WTC11 (cell line): ENCODE measurements around the gene BBLN.

ENCODE experiments used
- ATF1 ChIP-seq: sonication (generic); formaldehyde crosslinking; IDR thresholded peaks from 2 replicates; pipeline ENCODE4 v1.8.1; 2023; ENCODE audit warnings: mild to moderate bottlenecking, moderate library complexity, missing genetic modification reagents
- FOXJ3 ChIP-seq: sonication (generic); formaldehyde crosslinking; IDR thresholded peaks from 2 replicates; pipeline ENCODE4 v1.9.0; 2021; ENCODE audit warnings: missing genetic modification reagents, mild to moderate bottlenecking, borderline replicate concordance
- GABPB1 ChIP-seq: sonication (generic); formaldehyde crosslinking; IDR thresholded peaks from 2 replicates; pipeline ENCODE4 v1.8.1; 2023; ENCODE audit warnings: mild to moderate bottlenecking, missing genetic modification reagents
- JUN ChIP-seq: sonication (generic); formaldehyde crosslinking; IDR thresholded peaks from 2 replicates; pipeline ENCODE4 v1.8.0; 2023; ENCODE audit warnings: mild to moderate bottlenecking, missing genetic modification reagents
- SMAD4 ChIP-seq: sonication (generic); formaldehyde crosslinking; IDR thresholded peaks from 2 replicates; pipeline ENCODE4 v1.8.0; 2022; ENCODE audit warnings: mild to moderate bottlenecking, missing genetic modification reagents
- TF ChIP-seq, protein P1 (sequence below): fragments of 200-600 bp; IDR thresholded peaks from 2 replicates; pipeline ENCODE4 v1.8.0; 2022; ENCODE audit warnings: antibody characterized with exemption
- TF ChIP-seq, protein P2 (sequence below): sonication (generic); formaldehyde crosslinking; IDR thresholded peaks from 2 replicates; pipeline ENCODE4 v1.8.1; 2023; ENCODE audit warnings: mild to moderate bottlenecking, missing genetic modification reagents, moderate library complexity
- TF ChIP-seq, protein P3 (sequence below): sonication (generic); formaldehyde crosslinking; IDR thresholded peaks from 2 replicates; pipeline ENCODE4 v1.8.1; 2023; ENCODE audit warnings: mild to moderate bottlenecking, missing genetic modification reagents
- TF ChIP-seq, protein P4 (sequence below): fragments of 250-450 bp; sonication (Bioruptor Pico); IDR thresholded peaks from 2 replicates; pipeline ENCODE4 v2.1.2; 2022; ENCODE audit warnings: mild to moderate bottlenecking, moderate library complexity
- TF ChIP-seq, protein P5 (sequence below): sonication (generic); formaldehyde crosslinking; IDR thresholded peaks from 2 replicates; pipeline ENCODE4 v1.8.1; 2023; ENCODE audit warnings: mild to moderate bottlenecking, missing genetic modification reagents, borderline replicate concordance
- TF ChIP-seq, protein P6 (sequence below): sonication (generic); formaldehyde crosslinking; IDR thresholded peaks from 2 replicates; pipeline ENCODE4 v1.8.1; 2022; ENCODE audit warnings: missing genetic modification reagents, borderline replicate concordance
- TF ChIP-seq, protein P7 (sequence below): sonication (generic); formaldehyde crosslinking; IDR thresholded peaks from 2 replicates; pipeline ENCODE4 v1.8.1; 2023; ENCODE audit warnings: mild to moderate bottlenecking, moderate library complexity, missing genetic modification reagents

DNA sequence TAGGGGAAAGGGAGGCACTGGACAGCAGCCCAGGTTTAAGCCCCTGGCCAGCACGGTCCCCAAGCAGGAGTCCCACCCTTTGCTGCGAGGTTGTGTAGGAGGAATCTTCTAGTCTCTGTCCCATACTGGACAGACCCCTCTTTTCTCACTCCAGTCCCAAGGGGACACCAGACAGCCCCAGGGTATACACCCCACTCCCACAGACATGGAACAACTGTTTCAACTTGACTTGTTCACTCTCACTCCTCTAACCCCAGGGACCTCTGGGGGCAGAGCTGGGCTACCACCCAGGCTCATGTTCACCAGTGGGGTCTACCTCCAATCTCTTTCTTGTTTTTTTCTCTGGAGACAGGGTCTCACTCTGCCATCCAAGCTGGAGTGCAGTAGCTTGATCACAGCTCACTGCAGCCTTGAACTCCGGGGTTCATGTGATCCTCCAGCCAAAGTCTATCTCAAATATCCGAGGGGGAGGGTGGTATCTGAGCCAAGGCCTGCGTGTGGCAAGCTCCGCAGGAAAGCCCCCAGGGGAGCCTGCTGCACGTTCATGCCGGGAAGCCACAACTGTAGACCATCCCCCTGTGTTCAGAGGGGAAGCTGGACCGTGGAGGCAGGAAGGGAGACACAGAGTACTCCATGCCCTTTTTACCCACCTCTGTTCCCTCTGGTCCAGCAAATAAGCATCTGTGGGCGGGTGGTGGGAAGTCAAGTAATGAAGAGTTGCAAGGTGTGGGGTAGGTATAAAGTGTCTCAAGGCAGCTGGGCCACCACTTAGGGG, 34.3 kb upstream of the BBLN start:
- TF ChIP-seq, protein P1, sequence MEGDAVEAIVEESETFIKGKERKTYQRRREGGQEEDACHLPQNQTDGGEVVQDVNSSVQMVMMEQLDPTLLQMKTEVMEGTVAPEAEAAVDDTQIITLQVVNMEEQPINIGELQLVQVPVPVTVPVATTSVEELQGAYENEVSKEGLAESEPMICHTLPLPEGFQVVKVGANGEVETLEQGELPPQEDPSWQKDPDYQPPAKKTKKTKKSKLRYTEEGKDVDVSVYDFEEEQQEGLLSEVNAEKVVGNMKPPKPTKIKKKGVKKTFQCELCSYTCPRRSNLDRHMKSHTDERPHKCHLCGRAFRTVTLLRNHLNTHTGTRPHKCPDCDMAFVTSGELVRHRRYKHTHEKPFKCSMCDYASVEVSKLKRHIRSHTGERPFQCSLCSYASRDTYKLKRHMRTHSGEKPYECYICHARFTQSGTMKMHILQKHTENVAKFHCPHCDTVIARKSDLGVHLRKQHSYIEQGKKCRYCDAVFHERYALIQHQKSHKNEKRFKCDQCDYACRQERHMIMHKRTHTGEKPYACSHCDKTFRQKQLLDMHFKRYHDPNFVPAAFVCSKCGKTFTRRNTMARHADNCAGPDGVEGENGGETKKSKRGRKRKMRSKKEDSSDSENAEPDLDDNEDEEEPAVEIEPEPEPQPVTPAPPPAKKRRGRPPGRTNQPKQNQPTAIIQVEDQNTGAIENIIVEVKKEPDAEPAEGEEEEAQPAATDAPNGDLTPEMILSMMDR, result no peak
- TF ChIP-seq ATF1 (CRISPR knock-in tag) (no peak), GABPB1 (CRISPR knock-in tag) (no peak), FOXJ3 (no peak), SMAD4 (CRISPR knock-in tag) (no peak), JUN (CRISPR knock-in tag) (no peak)
- TF ChIP-seq, protein P2, sequence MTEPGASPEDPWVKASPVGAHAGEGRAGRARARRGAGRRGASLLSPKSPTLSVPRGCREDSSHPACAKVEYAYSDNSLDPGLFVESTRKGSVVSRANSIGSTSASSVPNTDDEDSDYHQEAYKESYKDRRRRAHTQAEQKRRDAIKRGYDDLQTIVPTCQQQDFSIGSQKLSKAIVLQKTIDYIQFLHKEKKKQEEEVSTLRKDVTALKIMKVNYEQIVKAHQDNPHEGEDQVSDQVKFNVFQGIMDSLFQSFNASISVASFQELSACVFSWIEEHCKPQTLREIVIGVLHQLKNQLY (CRISPR knock-in tag), result no peak
- TF ChIP-seq, protein P3, sequence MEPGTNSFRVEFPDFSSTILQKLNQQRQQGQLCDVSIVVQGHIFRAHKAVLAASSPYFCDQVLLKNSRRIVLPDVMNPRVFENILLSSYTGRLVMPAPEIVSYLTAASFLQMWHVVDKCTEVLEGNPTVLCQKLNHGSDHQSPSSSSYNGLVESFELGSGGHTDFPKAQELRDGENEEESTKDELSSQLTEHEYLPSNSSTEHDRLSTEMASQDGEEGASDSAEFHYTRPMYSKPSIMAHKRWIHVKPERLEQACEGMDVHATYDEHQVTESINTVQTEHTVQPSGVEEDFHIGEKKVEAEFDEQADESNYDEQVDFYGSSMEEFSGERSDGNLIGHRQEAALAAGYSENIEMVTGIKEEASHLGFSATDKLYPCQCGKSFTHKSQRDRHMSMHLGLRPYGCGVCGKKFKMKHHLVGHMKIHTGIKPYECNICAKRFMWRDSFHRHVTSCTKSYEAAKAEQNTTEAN, result no peak
- TF ChIP-seq, protein P4, sequence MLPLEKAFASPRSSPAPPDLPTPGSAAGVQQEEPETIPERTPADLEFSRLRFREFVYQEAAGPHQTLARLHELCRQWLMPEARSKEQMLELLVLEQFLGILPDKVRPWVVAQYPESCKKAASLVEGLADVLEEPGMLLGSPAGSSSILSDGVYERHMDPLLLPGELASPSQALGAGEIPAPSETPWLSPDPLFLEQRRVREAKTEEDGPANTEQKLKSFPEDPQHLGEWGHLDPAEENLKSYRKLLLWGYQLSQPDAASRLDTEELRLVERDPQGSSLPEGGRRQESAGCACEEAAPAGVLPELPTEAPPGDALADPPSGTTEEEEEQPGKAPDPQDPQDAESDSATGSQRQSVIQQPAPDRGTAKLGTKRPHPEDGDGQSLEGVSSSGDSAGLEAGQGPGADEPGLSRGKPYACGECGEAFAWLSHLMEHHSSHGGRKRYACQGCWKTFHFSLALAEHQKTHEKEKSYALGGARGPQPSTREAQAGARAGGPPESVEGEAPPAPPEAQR (CRISPR knock-in tag), result no peak
- TF ChIP-seq, protein P5, sequence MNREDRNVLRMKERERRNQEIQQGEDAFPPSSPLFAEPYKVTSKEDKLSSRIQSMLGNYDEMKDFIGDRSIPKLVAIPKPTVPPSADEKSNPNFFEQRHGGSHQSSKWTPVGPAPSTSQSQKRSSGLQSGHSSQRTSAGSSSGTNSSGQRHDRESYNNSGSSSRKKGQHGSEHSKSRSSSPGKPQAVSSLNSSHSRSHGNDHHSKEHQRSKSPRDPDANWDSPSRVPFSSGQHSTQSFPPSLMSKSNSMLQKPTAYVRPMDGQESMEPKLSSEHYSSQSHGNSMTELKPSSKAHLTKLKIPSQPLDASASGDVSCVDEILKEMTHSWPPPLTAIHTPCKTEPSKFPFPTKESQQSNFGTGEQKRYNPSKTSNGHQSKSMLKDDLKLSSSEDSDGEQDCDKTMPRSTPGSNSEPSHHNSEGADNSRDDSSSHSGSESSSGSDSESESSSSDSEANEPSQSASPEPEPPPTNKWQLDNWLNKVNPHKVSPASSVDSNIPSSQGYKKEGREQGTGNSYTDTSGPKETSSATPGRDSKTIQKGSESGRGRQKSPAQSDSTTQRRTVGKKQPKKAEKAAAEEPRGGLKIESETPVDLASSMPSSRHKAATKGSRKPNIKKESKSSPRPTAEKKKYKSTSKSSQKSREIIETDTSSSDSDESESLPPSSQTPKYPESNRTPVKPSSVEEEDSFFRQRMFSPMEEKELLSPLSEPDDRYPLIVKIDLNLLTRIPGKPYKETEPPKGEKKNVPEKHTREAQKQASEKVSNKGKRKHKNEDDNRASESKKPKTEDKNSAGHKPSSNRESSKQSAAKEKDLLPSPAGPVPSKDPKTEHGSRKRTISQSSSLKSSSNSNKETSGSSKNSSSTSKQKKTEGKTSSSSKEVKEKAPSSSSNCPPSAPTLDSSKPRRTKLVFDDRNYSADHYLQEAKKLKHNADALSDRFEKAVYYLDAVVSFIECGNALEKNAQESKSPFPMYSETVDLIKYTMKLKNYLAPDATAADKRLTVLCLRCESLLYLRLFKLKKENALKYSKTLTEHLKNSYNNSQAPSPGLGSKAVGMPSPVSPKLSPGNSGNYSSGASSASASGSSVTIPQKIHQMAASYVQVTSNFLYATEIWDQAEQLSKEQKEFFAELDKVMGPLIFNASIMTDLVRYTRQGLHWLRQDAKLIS (CRISPR knock-in tag), result no peak
- TF ChIP-seq, protein P6, sequence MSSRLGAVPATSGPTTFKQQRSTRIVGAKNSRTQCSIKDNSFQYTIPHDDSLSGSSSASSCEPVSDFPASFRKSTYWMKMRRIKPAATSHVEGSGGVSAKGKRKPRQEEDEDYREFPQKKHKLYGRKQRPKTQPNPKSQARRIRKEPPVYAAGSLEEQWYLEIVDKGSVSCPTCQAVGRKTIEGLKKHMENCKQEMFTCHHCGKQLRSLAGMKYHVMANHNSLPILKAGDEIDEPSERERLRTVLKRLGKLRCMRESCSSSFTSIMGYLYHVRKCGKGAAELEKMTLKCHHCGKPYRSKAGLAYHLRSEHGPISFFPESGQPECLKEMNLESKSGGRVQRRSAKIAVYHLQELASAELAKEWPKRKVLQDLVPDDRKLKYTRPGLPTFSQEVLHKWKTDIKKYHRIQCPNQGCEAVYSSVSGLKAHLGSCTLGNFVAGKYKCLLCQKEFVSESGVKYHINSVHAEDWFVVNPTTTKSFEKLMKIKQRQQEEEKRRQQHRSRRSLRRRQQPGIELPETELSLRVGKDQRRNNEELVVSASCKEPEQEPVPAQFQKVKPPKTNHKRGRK (CRISPR knock-in tag), result no peak
- TF ChIP-seq, protein P7, sequence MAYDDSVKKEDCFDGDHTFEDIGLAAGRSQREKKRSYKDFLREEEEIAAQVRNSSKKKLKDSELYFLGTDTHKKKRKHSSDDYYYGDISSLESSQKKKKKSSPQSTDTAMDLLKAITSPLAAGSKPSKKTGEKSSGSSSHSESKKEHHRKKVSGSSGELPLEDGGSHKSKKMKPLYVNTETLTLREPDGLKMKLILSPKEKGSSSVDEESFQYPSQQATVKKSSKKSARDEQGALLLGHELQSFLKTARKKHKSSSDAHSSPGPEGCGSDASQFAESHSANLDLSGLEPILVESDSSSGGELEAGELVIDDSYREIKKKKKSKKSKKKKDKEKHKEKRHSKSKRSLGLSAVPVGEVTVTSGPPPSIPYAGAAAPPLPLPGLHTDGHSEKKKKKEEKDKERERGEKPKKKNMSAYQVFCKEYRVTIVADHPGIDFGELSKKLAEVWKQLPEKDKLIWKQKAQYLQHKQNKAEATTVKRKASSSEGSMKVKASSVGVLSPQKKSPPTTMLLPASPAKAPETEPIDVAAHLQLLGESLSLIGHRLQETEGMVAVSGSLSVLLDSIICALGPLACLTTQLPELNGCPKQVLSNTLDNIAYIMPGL (CRISPR knock-in tag), result no peak
